ENCODE results near the gene TBC1D10A.

The TBC1D10A gene

DNA sequence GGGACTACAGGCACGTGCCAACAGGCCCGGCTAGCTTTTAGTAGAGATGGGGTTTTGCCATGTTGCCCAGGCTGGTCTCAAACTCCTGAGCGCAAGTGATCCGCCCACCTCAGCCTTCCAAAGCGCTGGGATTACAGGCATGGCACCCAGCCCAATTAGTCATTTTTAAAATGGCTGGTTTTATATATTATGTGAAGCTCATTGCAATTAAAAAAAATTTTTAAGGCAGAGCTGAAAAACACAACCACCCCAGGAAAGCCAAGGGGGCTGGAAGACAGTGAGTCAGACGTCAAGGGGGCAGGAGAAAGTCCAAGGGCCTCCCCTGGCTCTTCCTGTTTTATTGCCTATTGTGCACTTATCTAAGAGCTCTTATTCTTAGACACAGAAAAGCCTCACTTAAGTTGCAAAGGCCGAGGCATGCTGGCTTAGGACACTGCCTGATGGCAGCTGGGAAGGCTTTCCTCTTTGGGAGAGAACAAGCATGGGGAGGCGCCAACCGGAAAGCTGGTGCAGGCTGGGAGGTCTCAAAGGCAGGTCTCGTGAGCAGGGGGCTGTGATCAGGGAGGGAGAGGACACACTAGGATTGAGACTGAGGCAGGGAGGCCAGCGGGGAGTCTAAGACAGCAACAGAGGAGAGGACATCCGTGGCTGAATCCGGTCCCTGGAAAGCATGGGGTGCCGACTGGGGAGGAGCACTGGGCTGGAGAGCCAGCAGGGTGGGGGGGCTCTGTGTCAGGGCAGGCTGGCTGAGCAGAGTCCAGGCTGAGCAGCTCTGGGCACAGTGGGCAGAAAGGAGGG, 49.0 kb downstream of the TBC1D10A start:
- no peak overlapping the region for H3K4me3 ChIP-seq (ENCODE audit: low read depth, low read length)
- H3K9ac ChIP-seq: no peak overlapping the region
- no peaks in the 10 kb centered on the region for H3K79me2 ChIP-seq
- no peak overlapping the region for H3K27ac ChIP-seq
- no peak overlapping the region for H3K4me2 ChIP-seq (ENCODE audit: low read length)
- TF ChIP-seq, protein P1, sequence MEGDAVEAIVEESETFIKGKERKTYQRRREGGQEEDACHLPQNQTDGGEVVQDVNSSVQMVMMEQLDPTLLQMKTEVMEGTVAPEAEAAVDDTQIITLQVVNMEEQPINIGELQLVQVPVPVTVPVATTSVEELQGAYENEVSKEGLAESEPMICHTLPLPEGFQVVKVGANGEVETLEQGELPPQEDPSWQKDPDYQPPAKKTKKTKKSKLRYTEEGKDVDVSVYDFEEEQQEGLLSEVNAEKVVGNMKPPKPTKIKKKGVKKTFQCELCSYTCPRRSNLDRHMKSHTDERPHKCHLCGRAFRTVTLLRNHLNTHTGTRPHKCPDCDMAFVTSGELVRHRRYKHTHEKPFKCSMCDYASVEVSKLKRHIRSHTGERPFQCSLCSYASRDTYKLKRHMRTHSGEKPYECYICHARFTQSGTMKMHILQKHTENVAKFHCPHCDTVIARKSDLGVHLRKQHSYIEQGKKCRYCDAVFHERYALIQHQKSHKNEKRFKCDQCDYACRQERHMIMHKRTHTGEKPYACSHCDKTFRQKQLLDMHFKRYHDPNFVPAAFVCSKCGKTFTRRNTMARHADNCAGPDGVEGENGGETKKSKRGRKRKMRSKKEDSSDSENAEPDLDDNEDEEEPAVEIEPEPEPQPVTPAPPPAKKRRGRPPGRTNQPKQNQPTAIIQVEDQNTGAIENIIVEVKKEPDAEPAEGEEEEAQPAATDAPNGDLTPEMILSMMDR (IDR thresholded peaks at IDR 0.05): no peak
- no peaks in the 10 kb centered on the region for H3K36me3 ChIP-seq (ENCODE audit: control insufficient read depth, insufficient read depth, low read length)
- H3K27me3 ChIP-seq (ENCODE audit: control insufficient read depth, insufficient read depth, low read length): no peaks in the 10 kb centered on the region
- no peaks in the 10 kb centered on the region for H3K9me3 ChIP-seq (ENCODE audit: control insufficient read depth, low read length)
- H2AFZ ChIP-seq: no peak overlapping the region
- H3K4me1 ChIP-seq: no peaks in the 10 kb centered on the region

DNA sequence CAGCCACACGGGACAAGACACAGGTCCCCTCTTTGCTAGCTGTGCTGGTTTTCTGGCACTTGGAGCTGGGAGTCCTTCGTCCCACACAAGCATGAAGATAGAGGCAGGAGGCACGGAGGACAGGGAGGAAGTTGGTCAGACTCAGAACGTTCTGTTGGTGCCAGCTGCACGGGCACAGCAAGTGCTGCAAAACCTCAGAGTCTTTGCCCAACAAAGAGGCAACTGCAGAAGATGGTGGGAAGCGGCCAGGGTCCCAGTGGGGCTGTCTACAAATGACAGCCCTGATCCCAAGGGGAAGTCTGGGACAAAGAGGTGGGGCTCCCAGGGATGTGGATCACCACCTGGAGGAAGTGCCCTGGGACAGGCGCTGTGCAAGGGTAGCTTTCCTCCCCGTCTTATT, 50.7 kb downstream of the TBC1D10A start:
- Histone ChIP-seq H3K4me1 (no peaks in the 10 kb centered on the region), H3K9me3 (ENCODE audit: control insufficient read depth, low read length) (no peaks in the 10 kb centered on the region), H3K27me3 (ENCODE audit: control insufficient read depth, insufficient read depth, low read length) (no peaks in the 10 kb centered on the region), H3K4me2 (ENCODE audit: low read length) (no peak overlapping the region), H3K9ac (no peak overlapping the region), H3K4me3 (ENCODE audit: low read depth, low read length) (no peak overlapping the region), H3K79me2 (no peaks in the 10 kb centered on the region), H3K27ac (no peak overlapping the region), H3K36me3 (ENCODE audit: control insufficient read depth, insufficient read depth, low read length) (no peaks in the 10 kb centered on the region), H2AFZ (no peak overlapping the region)
- TF ChIP-seq, protein P1 (IDR thresholded peaks at IDR 0.05): no peak

GRCh38 chr22:30275625-30276024, 51.1 kb downstream of the TBC1D10A start:
- H3K4me2 ChIP-seq (ENCODE audit: low read length): no peak overlapping the region
- TF ChIP-seq, protein P1 (IDR thresholded peaks at IDR 0.05): no peak
- H3K27ac ChIP-seq: no peak overlapping the region
- no peaks in the 10 kb centered on the region for H3K79me2 ChIP-seq
- peaks cover 2% of the 10 kb centered on the region for H3K4me1 ChIP-seq
- H3K36me3 ChIP-seq (ENCODE audit: control insufficient read depth, insufficient read depth, low read length): no peaks in the 10 kb centered on the region
- no peak overlapping the region for H3K4me3 ChIP-seq (ENCODE audit: low read depth, low read length)
- H3K9ac ChIP-seq: no peak overlapping the region
- no peaks in the 10 kb centered on the region for H3K27me3 ChIP-seq (ENCODE audit: control insufficient read depth, insufficient read depth, low read length)
- H2AFZ ChIP-seq: no peak overlapping the region
- H3K9me3 ChIP-seq (ENCODE audit: control insufficient read depth, low read length): no peaks in the 10 kb centered on the region

DNA sequence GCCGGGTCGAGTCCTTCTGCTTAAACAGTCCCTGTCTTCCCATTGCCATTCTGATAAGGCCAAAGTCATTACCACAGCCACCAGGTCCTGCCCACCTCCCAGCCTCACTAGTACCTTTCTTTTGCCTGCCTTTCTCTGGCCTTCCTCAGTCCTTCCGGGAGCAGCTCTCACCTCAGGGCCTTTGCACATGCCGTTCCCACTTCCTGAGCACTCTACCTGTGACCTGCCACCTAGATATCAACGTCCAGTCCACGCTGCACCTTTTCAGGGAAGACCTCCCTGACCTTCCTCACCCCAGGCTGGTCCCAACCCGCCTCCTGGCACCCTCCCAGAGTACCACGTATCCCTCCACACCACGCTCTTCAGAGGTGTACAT, 52.3 kb downstream of the TBC1D10A start:
- Histone ChIP-seq H3K9ac (no peak overlapping the region), H3K4me2 (ENCODE audit: low read length) (no peak overlapping the region)
- TF ChIP-seq, protein P1 (IDR thresholded peaks at IDR 0.05): no peak

More for the DNA sequence above, 52.3 kb downstream of the TBC1D10A start:
- no peaks in the 10 kb centered on the region for H3K79me2 ChIP-seq
- H3K4me3 ChIP-seq (ENCODE audit: low read depth, low read length): no peak overlapping the region
- peaks cover 3% of the 10 kb centered on the region for H3K4me1 ChIP-seq
- no peak overlapping the region for H2AFZ ChIP-seq
- H3K9me3 ChIP-seq (ENCODE audit: control insufficient read depth, low read length): no peaks in the 10 kb centered on the region
- no peak overlapping the region for H3K27ac ChIP-seq
- H3K27me3 ChIP-seq (ENCODE audit: control insufficient read depth, insufficient read depth, low read length): no peaks in the 10 kb centered on the region
- no peaks in the 10 kb centered on the region for H3K36me3 ChIP-seq (ENCODE audit: control insufficient read depth, insufficient read depth, low read length)

Measured in parathyroid adenoma (tissue), 2 donors.